ENCODE results near the gene BRF1. TPM values are rescaled to one million over a fixed set of nuclear protein-coding genes. Genes with fewer than 3 reads are reported as not detected.

Gene BRF1
- total RNA-seq, 2 experiments from 2014 or later: 25.5 to 27.4 TPM

- H3K27ac Mint-ChIP-seq: no peak overlapping the region
- intact Hi-C loops (cut with micrococcal nuclease): no loop called here
- H3K4me3 Mint-ChIP-seq: no peak overlapping the region
- ChIA-PET POLR2A (no interaction called here), CTCF (interaction anchor here (1.8 kb wide), 1 partner anchor 29 kb away, joined by 4 read pairs; no protein-coding TSS in a partner anchor)
- no peaks in the 10 kb centered on the region for H3K27me3 Mint-ChIP-seq
- H3K4me1 Mint-ChIP-seq (ENCODE audit: low read depth): peaks cover 12% of the 10 kb centered on the region
- DNase-seq: no peak
- no peaks in the 10 kb centered on the region for H3K36me3 Mint-ChIP-seq
- H3K9me3 Mint-ChIP-seq: no peaks in the 10 kb centered on the region
Observed at GRCh38 chr14:105322791-105323556, 22.2 kb upstream of the BRF1 start.

- ChIA-PET POLR2A (interaction anchor here (1.6 kb wide), 1 partner anchor 17 kb away, joined by 5 read pairs; the partner anchor contains the start of gene BRF1), CTCF (no interaction called here)
- Mint-ChIP-seq H3K27me3 (no peaks in the 10 kb centered on the region), H3K4me1 (ENCODE audit: low read depth) (peaks cover 34% of the 10 kb centered on the region), H3K9me3 (no peaks in the 10 kb centered on the region), H3K36me3 (no peaks in the 10 kb centered on the region), H3K4me3 (no peak overlapping the region), H3K27ac (no peak overlapping the region)
- DNase-seq: peak; percentile 52
- intact Hi-C loops (cut with micrococcal nuclease): no loop called here
Observed at GRCh38 chr14:105317546-105317945, 16.7 kb upstream of the BRF1 start.

GRCh38 chr14:105316968-105317510 is 16.2 kb upstream of the BRF1 start:
- intact Hi-C loops (cut with micrococcal nuclease): no loop called here
- DNase-seq: no peak
- CTCF ChIA-PET: no interaction called here
- Mint-ChIP-seq H3K27ac (no peak overlapping the region), H3K4me3 (no peak overlapping the region), H3K27me3 (no peaks in the 10 kb centered on the region), H3K4me1 (ENCODE audit: low read depth) (peaks cover 33% of the 10 kb centered on the region), H3K9me3 (no peaks in the 10 kb centered on the region), H3K36me3 (no peaks in the 10 kb centered on the region)
- POLR2A ChIA-PET: interaction anchor here (1.0 to 1.6 kb wide), 2 partner anchors 16 to 17 kb away, joined by 5 to 6 read pairs; partner anchors contain the start of gene BRF1

- intact Hi-C loops (cut with micrococcal nuclease): no loop called here
- CTCF ChIA-PET: no interaction called here
- POLR2A ChIA-PET: interaction anchor here (1.0 to 1.6 kb wide), 2 partner anchors 15 to 16 kb away, joined by 5 to 6 read pairs; partner anchors contain the start of gene BRF1
- Mint-ChIP-seq H3K27ac (no peak overlapping the region), H3K27me3 (no peaks in the 10 kb centered on the region), H3K4me3 (no peak overlapping the region), H3K36me3 (no peaks in the 10 kb centered on the region), H3K9me3 (no peaks in the 10 kb centered on the region), H3K4me1 (ENCODE audit: low read depth) (peaks cover 33% of the 10 kb centered on the region)
- no peak for DNase-seq
Observed at GRCh38 chr14:105316577-105316941, 15.8 kb upstream of the BRF1 start.

GRCh38 chr14:105315941-105316576 is 15.3 kb upstream of the BRF1 start:
- H3K4me1 Mint-ChIP-seq (ENCODE audit: low read depth): peaks cover 33% of the 10 kb centered on the region
- no peak for DNase-seq
- peak overlapping the region; percentile 2 for H3K27ac Mint-ChIP-seq
- no peaks in the 10 kb centered on the region for H3K9me3 Mint-ChIP-seq
- no peaks in the 10 kb centered on the region for H3K36me3 Mint-ChIP-seq
- ChIA-PET CTCF (no interaction called here), POLR2A (interaction anchor here (0.6 to 1.6 kb wide), 3 partner anchors 15 to 108 kb away, joined by 3 to 6 read pairs (median 5); partner anchors contain the start of gene BRF1)
- peak overlapping the region; percentile 84 for H3K4me3 Mint-ChIP-seq
- no peaks in the 10 kb centered on the region for H3K27me3 Mint-ChIP-seq
- intact Hi-C loops (cut with micrococcal nuclease): no loop called here

- Mint-ChIP-seq H3K9me3 (no peaks in the 10 kb centered on the region), H3K4me3 (peak overlapping the region; percentile 84), H3K36me3 (no peaks in the 10 kb centered on the region), H3K4me1 (ENCODE audit: low read depth) (peaks cover 33% of the 10 kb centered on the region), H3K27me3 (no peaks in the 10 kb centered on the region), H3K27ac (peak overlapping the region; percentile 2)
- ChIA-PET POLR2A (interaction anchor here (0.6 to 4.1 kb wide), 4 partner anchors 15 to 175 kb away, joined by 3 to 34 read pairs (median 4); partner anchors contain the start of gene BRF1), CTCF (interaction anchor here (1.2 kb wide), 1 partner anchor 37 kb away, joined by 6 read pairs; no protein-coding TSS in a partner anchor)
- intact Hi-C loops (cut with micrococcal nuclease): no loop called here
- peak; percentile 58 for DNase-seq
Observed at GRCh38 chr14:105315211-105315721, 14.5 kb upstream of the BRF1 start.

GRCh38 chr14:105314287-105315200 is 13.7 kb upstream of the BRF1 start, which contains the start of gene PACS2:
Gene PACS2 (plus strand): TSS chr14:105314748. CDS start chr14:105314919, 171 bp downstream.
- H3K36me3 Mint-ChIP-seq: no peaks in the 10 kb centered on the region
- H3K4me1 Mint-ChIP-seq (ENCODE audit: low read depth): peaks cover 33% of the 10 kb centered on the region
- intact Hi-C loops (cut with micrococcal nuclease): loop anchor here (1.0 kb wide), 2 partner anchors 13 to 177 kb away; partner anchors contain the start of genes BRF1 and TEDC1
- H3K9me3 Mint-ChIP-seq: no peaks in the 10 kb centered on the region
- no peaks in the 10 kb centered on the region for H3K27me3 Mint-ChIP-seq
- peak within 1 kb of the TSS; percentile 84 for H3K4me3 Mint-ChIP-seq
- peak within 1 kb of the TSS; percentile 54 for H3K27ac Mint-ChIP-seq
- peak; percentile 79 for DNase-seq
- ChIA-PET CTCF (interaction anchor here (1.0 to 1.5 kb wide), 4 partner anchors 13 to 1414 kb away, joined by 4 to 6 read pairs (median 4); partner anchors contain the start of genes BRF1 and BTBD6), POLR2A (interaction anchor here (1.0 to 4.1 kb wide), 3 partner anchors 14 to 176 kb away, joined by 3 to 34 read pairs (median 4); partner anchors contain the start of gene BRF1)

GRCh38 chr14:105313381-105314286 is 12.8 kb upstream of the BRF1 start:
- no peaks in the 10 kb centered on the region for H3K36me3 Mint-ChIP-seq
- ChIA-PET CTCF (interaction anchor here (0.6 to 1.5 kb wide), 6 partner anchors 11 to 1413 kb away, joined by 3 to 6 read pairs (median 4); partner anchors contain the start of genes BRF1 and BTBD6), POLR2A (interaction anchor here (0.6 to 4.1 kb wide), 4 partner anchors 13 to 294 kb away, joined by 3 to 34 read pairs (median 4); partner anchors contain the start of gene BRF1)
- DNase-seq: no peak
- peak overlapping the region; percentile 54 for H3K27ac Mint-ChIP-seq
- intact Hi-C loops (cut with micrococcal nuclease): loop anchor here (1.0 kb wide), 2 partner anchors 12 to 178 kb away; partner anchors contain the start of genes BRF1 and TEDC1
- H3K4me3 Mint-ChIP-seq: peak overlapping the region; percentile 67
- peaks cover 31% of the 10 kb centered on the region for H3K4me1 Mint-ChIP-seq (ENCODE audit: low read depth)
- H3K9me3 Mint-ChIP-seq: no peaks in the 10 kb centered on the region
- H3K27me3 Mint-ChIP-seq: no peaks in the 10 kb centered on the region

GRCh38 chr14:105312973-105313372 is 12.2 kb upstream of the BRF1 start:
- no peak overlapping the region for H3K27ac Mint-ChIP-seq

GRCh38 chr14:105311838-105312237 is 11.0 kb upstream of the BRF1 start:
- intact Hi-C loops (cut with micrococcal nuclease): no loop called here
- CTCF ChIA-PET: no interaction called here
- H3K4me3 Mint-ChIP-seq: no peak overlapping the region
- no peaks in the 10 kb centered on the region for H3K9me3 Mint-ChIP-seq
- H3K27me3 Mint-ChIP-seq: no peaks in the 10 kb centered on the region
- POLR2A ChIA-PET: interaction anchor here (0.6 to 4.1 kb wide), 2 partner anchors 11 to 64 kb away, joined by 3 to 34 read pairs; partner anchors contain the start of gene BRF1
- DNase-seq: no peak
- no peaks in the 10 kb centered on the region for H3K36me3 Mint-ChIP-seq
- H3K27ac Mint-ChIP-seq: no peak overlapping the region
- peaks cover 26% of the 10 kb centered on the region for H3K4me1 Mint-ChIP-seq (ENCODE audit: low read depth)

More at GRCh38 chr14:105312973-105313372, 12.2 kb upstream of the BRF1 start:
- H3K36me3 Mint-ChIP-seq: no peaks in the 10 kb centered on the region
- H3K27me3 Mint-ChIP-seq: no peaks in the 10 kb centered on the region
- DNase-seq: no peak
- no peaks in the 10 kb centered on the region for H3K9me3 Mint-ChIP-seq
- no peak overlapping the region for H3K4me3 Mint-ChIP-seq
- intact Hi-C loops (cut with micrococcal nuclease): no loop called here
- H3K4me1 Mint-ChIP-seq (ENCODE audit: low read depth): peaks cover 31% of the 10 kb centered on the region
- POLR2A ChIA-PET: interaction anchor here (0.8 to 4.1 kb wide), 2 partner anchors 13 to 58 kb away, joined by 3 to 34 read pairs; partner anchors contain the start of gene BRF1
- CTCF ChIA-PET: interaction anchor here (0.6 to 1.1 kb wide), 2 partner anchors 10 to 168 kb away, joined by 3 read pairs; no protein-coding TSS in a partner anchor

All from activated CD4-positive, alpha-beta memory T cell treated with anti-CD3 and anti-CD28 coated beads for 36 hours (primary cell).